LNCaP clone FGC (cell line): ENCODE data around the gene WDR93.

Source experiments
- DNase-seq: peaks from one replicate; pipeline ENCODE4 v3.0.0-alpha.2; 2011; ENCODE audit warnings: low read depth
- H3K4me3 ChIP-seq: 2 replicates; pipeline ENCODE4 v1.5.1; 2011; ENCODE audit warnings: mild to moderate bottlenecking, low read depth, low read length, control low read depth
- CTCF ChIP-seq: IDR thresholded peaks from 2 replicates; pipeline ENCODE4 v1.5.1; 2012; ENCODE audit warnings: mild to moderate bottlenecking; ENCODE audit not compliant: control insufficient read depth, insufficient read depth; ENCODE audit errors: extremely low read depth

WDR93 gene

GRCh38 chr15:89747708-89748682 lies 57.4 kb downstream of the WDR93 start:
- TF ChIP-seq CTCF = no peak
- DNase-seq = no peak
- H3K4me3 ChIP-seq = no peak overlapping the region

GRCh38 chr15:89749054-89749453 lies 58.4 kb downstream of the WDR93 start:
- H3K4me3 ChIP-seq = no peak overlapping the region
- DNase-seq = no peak

GRCh38 chr15:89749526-89749925 lies 58.9 kb downstream of the WDR93 start:
- peak overlapping the region; percentile 68 for H3K4me3 ChIP-seq
- no peak for DNase-seq
- no peak for TF ChIP-seq CTCF

More at GRCh38 chr15:89749054-89749453, 58.4 kb downstream of the WDR93 start:
- TF ChIP-seq CTCF = no peak

GRCh38 chr15:89749951-89750559 lies 59.4 kb downstream of the WDR93 start:
- H3K4me3 ChIP-seq = peak overlapping the region; percentile 68
- no peak for TF ChIP-seq CTCF
- DNase-seq = no peak

- peak; percentile 76 for DNase-seq
- TF ChIP-seq CTCF = peak; percentile 71
- H3K4me3 ChIP-seq = peak within 1 kb of the TSS; percentile 68
These were observed 60.2 kb downstream of the WDR93 start, which contains the start of gene MESP1 for GRCh38 chr15:89750560-89751542. MESP1 (minus strand) TSS chr15:89751249; CDS start chr15:89751231, 18 bp downstream.

- DNase-seq = peak; percentile 82
- no peak for TF ChIP-seq CTCF
- H3K4me3 ChIP-seq = peak overlapping the region; percentile 68; the same call in 1 of the 2 replicates
These were observed 61.1 kb downstream of the WDR93 start for GRCh38 chr15:89751748-89752147.
